NCI-H82 (cell line): ENCODE results near the gene LRPAP1.
"Not testable (repeated sequence)": the region's sequence is repeated elsewhere in the genome, so short reads cannot be mapped to it uniquely, and the experiment has no call there.

Experiments
- DNase-seq: peaks from one replicate; lab custom pipeline; 2025; lab: John Stamatoyannopoulos, UW

The LRPAP1 gene

DNA sequence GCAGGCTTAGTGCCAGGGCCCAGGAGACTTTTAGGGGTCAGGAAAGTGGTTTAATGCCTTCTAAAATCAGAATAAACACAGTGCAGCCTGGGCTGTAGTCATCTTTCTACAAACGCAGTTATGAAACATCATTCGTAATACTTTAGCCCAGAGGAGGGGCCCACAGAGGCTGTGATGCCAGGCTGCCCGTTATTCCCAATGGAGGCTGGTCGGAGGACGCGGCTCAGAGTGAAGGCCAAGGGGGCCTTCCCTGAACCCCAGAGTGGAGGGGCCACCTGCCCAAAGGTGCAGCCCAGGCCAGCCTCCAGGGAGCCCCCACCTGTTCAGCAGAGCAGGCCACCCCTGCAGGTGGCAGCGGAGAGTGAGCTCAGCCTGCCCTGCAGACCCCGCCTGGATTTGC is 29.9 kb upstream of the LRPAP1 start:
- not testable (repeated sequence) for DNase-seq

DNA sequence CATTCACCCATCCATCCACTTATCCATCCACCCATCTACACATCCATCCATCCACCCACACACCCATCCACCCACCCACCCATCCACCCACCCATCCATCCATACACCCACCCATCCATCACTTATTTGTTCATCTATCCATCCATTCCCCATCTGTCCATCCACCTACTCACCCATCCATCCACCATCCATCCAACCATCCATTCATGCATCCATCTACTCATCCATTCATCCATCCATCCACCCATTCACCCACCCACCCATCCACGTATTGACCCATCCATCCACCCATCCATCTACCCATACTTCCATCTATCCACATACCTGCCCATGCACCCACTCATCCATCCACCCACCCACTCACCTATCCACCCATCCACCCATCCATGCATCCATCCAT is 28.2 kb upstream of the LRPAP1 start:
- DNase-seq, result not testable (repeated sequence)

DNA sequence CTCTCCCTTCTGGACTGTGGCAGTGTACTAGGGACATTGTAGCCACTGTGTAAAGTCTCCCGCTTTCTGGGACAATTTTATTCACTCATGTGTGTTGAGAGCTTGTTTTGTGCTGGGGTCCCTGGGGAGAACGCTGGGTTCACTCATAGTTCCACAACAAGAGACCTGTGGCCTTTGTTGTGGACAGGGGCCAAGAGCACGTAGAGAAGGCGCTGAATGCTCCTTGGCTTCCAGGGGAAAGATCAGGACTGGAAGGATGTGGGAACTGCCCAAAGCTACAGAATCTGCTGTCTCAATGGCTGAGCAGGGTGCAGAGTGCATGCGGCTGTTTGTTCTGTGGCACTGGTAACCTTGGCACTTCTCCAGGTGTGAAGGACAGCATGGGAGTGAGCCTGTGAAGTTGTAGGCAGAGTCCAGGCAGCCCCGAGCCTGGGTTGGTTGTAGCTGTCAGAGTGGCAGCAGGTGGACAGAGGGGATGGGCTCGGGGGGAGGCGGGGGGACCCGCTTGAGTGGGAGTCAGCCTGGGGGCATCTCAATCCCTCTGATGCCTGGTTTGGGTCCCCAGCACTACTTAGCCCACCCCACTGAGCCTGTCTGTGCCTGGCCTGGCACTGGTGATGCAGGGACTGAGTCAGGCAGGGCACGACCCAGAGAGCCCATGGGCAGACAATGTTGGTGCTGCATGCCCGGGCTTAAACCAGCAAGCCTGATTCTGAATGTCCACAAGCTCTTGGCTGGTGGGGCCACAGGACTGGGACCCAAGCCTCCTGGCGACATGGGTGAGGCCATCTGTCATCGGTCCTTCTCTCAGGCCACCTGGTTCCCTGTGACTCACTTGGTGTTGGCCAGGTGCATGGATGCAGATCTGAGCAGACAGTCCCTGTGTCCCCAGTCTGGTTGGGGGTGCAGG is 27.4 kb upstream of the LRPAP1 start:
- DNase-seq, result not testable (repeated sequence)

DNA sequence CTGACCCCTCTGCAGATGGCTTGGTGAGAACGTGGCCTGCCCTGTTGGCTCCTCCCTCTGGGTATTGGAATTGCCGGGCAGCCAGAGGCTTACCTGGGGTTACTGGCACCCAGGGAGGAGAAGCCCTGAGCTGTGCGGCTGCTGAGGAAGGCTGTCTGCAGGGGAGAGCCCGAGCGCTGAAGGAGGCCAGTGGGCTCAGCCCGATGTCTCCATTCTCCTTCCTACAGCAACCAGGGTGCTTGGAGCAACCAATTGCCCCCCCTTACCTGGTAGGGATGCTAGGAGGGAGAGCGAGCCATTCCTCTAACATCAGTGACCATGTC is 26.3 kb upstream of the LRPAP1 start:
- DNase-seq, result not testable (repeated sequence)

DNA sequence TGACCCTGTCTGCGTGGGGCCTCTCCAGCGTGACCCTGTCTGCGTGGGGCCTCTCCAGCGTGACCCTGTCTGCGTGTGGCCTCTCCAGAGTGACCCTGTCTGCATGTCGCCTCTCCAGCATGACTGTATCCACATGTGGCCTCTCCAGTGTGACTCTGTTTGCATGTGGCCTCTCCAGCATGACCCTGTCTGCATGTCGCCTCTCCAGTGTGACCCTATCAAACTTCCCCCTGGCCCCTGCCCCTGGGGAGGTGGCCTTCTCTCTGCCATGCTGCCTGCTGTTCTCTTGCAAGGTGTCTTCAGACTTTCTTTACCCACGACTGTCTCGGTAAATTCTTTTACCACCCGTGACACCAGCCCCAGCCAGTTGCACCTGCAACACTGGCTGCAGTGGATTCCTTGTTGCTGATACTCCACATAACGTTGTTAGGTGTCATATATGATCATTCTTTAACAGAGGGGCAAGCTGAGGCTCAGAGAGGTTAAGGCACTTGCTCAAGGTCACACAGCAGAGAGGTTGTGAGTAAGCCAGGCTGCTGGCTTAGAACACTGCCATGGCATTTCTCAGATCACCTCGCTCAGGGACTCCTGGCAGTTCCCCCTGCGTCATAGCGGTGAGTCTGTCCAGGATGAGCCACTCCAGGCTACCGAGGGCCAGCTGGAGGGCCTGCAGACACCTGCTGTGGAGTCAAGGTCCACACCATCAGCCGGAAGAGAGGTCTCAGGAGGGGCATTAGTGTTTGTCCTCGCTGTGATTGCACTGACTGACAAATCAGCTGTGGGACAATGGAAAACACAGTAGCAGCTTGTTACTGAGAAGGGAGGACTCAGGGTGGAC is 25.7 kb upstream of the LRPAP1 start:
- not testable (repeated sequence) for DNase-seq

DNA sequence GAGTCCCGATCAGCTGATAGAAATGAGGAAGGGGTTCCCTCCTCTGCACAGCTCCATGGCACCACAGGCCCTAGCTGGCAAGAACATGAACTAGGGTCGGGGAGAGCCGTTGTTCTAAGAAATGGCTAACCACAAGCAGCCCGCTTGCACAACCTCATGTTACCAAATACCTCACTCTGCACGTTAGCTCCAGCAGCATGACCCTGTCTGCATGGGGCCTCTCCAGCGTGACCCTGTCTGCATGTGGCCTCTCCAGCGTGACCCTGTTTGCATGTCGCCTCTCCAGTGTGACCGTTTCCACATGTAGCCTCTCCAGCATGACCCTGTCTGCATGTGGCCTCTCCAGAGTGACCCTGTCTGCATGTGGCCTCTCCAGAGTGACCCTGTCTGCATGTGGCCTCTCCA is 24.9 kb upstream of the LRPAP1 start:
- DNase-seq, result not testable (repeated sequence)

DNA sequence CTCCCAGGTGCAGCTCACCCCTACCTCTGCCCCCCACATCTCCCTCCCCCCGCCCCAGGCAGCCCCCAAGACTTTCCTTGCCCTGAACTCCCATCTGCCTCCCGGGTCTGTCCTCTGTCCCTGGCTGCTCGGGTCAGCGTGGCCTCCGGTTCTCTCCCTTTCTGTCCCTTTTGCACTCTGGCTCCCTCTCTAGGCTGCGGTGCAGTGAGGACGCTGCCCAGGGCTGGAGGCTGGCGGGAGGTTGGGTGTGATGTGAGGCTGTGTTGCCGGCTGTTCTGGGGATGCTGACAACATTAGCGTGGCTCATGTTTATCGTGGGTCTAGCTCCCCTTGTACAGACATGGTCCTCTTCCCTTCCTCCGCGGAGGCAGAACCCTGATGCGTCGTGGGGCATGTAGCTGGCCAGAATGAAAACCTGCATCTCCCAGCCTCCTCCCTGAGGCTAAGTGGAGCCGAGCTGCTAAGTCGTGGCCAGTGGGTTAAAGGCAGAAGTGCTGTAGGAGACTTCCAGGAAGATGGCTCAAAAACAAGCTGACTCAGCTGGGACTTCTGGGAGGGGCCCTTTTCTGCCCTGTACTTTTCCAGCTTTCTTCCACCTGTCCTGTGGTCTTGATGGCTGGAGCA is 24.1 kb upstream of the LRPAP1 start:
- peak; percentile 16 for DNase-seq

DNA sequence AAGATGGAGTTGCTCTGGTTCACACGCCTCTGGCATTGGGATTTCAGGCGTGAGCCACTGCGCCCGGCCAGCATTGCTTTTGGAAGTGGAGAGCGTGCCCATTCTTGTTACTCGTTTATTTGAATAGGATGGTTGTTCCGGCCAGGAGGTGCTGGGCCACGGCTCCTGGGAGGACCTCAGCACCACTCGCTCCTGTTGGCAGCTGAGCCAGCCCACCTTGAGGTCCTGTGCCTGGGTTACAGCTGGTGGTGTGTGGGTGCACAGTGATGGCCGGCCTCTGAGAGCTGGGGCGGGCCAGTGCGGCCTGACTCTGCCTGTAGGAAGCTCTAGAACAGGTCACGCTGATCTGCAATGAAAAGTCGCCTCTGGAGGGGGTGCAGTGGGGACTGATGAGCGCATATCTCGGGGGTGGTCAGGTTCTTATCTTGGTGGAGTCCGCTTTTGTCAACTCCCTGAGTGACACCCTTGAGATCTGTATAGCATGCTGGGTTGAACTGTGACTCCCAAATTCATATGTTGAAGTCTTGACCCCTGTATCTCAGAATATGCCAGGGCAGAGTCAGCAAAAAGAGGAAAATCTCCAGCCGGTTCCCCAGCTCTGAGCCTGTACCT is 23.3 kb upstream of the LRPAP1 start:
- not testable (repeated sequence) for DNase-seq

DNA sequence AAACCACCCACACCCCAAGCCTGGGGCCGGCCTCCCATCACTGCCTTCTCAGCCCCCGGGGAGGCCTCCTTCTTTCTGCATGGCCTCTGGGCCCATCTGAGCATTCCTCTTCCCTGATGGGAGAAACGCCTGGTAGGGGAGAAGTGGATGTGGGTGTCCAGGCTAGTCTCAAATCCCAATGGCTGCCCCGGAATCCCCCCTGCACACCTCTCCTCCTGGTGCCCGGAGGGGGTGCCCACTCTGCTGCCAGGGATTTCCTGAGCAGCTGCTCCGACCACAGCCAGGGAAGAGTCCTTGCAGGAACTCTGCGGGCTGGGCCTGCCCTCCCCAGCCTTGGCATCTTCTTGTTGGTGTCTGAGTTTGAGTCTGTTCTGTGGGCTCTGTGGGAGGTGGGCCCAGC is 19.1 kb upstream of the LRPAP1 start:
- not testable (repeated sequence) for DNase-seq

DNA sequence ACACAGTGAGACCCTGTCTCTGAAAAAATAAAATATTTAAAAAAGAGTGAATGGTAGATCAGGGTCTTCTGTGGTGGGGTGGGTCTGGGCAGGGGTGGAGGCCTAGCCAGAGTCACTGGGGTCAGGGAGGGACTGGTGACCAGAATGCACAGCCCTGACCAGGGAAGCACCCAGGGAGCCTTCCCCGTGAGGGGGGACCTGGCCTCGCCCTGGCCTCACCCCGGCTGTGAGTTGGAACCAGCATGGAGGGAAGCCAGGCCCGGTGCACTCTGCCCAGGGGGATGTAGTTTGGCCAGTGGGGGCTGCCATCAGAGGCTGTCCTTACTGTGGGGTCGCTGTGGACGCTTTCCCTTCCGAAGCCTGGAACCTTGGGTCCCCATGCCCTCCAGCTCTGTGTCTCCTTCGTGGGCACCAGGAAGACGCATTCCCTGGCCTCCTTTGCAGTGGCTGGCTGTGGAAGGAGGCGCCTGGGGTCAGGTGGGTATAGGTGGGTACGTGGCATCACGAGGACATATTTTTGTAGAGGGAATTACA is 18.6 kb upstream of the LRPAP1 start:
- DNase-seq, result not testable (repeated sequence)

DNA sequence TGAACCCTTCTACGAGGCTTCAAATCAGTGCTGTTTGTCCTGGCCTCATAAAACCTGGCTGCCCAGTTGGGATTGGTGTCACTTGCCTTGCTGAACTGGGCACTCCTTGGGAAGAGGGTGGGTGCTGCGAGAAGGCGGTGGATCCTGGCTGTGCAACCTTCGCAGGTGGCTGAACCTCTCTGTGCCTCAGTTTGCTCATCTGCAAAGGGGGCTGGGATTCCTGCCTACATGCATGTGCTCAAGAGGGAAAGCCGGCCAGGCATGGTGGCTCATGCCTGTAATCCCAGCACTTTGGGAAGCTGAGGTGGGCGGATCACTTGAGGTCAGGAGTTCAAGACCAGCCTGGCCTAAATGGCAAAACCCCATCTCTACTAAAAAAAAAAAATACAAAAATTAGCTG is 17.8 kb upstream of the LRPAP1 start:
- not testable (repeated sequence) for DNase-seq

DNA sequence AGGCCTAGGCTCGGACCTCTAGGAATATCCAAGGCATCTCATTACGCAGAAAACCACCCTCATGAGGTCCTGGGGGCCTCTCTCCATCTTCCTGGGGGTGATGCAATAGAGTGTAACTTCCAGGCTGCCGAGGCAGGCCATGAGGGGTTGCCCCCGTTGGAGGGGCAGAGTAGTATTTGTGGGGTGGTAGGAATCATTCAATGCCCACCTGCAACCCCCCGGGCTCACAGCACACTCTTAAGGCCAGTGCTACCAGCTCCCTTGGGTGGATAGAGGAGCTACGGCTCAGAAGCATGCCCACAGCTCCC is 17.4 kb upstream of the LRPAP1 start:
- DNase-seq, result not testable (repeated sequence)

DNA sequence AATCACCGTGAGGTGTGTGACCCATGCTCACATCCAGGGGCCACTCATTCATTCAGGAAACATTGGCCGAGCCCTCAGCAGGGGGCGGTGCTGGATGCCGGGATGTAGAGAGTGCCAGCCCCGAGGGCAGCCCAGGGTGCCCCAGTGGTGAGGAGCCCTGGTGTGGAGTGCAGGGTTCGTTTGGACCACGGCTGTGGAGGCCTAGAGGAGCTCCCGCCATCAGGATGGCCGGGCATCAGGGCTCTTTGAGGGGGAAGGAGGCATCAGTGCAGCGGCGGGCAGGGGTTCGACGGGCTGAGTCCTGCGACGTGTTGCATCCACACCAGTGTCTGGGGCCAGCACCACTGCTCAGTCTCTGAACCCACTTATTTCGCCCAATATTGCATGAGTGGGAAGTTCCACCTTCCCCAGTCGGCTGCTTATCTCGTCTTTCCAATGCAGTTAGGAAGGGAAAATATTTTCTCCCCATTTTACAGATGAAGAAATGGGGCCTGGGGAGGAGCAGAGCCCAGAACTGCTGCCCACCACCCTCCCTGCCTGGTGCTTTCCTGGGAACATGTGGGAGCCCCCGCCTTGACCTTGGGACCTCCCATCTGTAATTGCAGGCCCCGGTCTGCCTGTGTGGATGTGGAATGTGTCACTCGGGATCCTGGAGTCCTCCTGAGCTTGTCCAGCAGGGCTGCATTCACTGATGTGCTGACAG is 16.9 kb upstream of the LRPAP1 start:
- DNase-seq, result not testable (repeated sequence)

DNA sequence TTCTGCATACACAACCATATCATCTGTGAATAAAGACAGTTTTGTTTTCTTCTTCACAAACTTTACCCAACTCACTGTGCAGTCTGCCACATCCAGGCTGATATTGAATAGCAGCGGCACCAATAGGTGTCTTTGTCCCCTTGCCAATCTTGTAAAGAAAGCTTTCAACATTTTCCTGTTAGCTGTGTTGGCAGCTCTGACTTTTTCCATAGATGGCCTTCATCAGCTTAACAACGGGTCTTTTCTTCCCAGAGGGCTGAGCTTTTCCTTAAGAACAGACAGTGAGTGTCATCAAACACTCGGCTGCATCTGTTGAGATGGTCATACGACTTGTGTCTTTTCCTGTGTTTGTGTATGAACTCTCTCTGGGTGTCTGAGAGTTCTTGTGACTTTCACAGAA is 14.5 kb upstream of the LRPAP1 start:
- not testable (repeated sequence) for DNase-seq

DNA sequence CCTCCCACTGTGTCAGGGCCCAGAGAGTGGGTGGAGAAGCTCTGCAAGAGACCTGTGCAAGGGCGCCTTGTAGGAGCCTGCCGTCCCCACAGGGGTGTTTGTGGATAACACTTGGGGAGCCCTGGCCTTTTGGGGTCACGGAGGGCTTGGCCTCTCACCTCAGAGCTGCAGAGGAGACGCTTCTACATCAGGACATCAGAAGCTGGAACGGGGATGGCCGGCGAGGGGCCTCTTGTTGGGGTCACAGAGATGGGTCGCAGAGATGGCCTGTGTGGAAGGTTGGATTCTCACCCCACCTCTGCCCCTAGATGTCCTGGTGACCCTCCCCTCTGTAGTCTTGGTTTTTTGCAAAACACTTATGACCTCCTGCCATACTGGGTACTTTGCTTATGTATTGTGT is 13.1 kb upstream of the LRPAP1 start:
- DNase-seq, result not testable (repeated sequence)

DNA sequence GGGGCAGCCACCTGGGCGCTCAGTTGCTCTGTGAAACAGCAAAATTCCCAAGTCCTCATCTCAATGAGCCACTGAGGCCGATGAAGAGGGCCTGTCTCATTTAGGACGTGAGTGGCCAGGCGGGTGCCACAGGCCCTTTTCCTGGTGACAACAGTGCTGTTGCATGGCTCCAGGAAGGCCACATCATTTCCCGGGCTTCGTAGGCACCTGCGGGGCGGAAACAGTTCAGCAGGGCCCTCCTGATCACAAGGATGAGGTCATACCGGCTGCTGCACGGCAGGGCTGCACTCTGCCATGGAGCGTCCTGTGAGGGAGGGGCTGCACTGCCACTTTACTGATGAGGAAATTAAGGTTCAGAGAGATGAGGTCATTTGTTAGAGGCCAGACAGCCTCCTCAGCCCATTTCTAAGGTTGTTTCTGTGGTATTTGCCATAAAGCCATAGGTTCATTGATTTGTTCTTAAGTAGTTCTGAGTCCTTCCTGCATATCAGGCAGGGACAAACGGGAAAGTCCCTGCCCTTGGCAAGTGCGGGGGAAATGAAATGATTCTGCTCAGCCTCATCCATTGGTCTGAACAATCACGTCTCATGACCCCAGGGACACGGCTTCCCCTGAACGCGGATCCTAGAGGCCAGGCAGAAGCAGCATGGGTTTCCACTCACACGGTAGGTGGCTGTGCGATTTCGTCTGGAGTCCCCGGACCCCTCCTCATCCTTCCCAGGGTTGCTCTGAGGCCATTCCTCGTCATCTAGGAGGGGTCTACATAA is 12.2 kb upstream of the LRPAP1 start:
- not testable (repeated sequence) for DNase-seq

DNA sequence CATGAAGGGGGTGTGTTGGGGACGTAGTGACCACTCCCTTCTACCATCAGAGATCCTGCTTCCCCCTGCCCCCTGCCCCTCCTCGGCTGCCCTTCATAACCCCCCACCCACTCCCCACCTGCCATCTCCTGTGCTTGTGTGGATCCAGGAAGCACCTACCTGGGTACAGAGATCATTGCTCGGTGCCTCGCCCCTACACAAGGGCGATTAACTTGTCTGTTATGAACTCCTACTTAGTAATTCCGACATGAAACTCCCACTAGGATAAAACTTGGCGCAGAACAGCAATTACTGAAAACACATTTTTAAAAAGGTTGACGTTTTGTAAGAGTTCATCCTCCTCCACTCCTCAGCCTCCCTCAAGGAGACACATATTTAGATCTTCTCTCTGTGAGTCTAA is 11.2 kb upstream of the LRPAP1 start:
- DNase-seq, result not testable (repeated sequence)

DNA sequence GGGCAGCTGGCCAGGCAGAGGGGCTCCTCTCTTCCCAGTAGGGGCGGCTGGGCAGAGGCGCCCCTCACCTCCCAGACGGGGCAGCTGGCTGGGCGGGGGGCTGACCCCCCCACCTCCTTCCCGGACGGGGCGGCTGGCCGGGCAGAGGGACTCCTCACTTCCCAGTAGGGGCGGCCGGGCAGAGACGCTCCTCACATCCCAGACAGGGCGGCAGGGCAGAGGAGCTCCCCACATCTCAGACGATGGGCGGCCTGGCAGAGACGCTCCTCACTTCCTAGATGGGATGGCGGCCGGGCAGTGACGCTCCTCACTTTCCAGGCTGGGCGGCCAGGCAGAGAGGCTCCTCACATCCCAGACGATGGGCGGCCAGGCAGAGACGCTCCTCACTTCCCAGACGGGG is 6.7 kb upstream of the LRPAP1 start:
- DNase-seq, result not testable (repeated sequence)

DNA sequence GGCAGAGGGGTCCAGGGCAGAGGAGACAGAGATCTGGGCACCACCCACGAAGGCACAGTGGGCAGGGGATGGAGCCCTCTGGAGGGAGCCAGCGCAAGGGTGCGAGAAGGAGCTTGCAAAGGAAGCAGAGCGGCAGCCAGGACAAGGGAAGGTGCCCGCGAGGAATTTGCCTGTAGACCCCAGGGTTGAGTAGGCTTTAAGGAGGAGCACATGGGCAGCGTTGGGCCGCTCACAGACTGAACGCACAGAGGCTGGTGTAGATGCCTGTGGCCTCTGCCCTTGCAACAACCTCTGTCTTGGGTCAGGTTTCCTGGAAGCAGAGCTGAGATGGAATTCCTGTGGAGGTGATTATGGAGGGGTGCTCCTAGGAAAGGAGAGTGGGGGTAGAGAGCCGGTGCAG is 3.6 kb upstream of the LRPAP1 start:
- DNase-seq, result not testable (repeated sequence)

DNA sequence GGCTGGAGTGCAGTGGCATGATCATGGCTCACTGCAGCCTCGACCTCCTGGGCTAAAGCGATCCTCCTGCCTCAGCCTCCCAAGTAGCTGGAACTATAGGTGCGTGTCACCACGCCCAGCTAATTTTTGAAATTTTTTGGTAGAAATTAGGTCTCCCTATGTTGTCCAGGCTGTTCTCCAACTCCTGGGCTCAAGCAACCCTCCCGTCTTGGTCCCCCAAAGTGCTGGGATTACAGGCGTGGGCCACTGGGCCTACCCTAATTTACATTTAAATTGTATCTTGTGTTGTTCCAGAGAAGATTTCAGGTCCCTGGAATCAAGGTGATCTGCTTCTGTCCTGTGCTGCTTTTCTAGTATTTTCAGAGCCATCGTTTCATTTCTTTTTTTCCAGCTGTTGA is 1.2 kb upstream of the LRPAP1 start:
- DNase-seq, result no peak
